Fibroblast of pulmonary artery (primary cell): Measurements from ENCODE around the gene PAX7.

Experiments used
- DNase-seq: peaks from one replicate; pipeline ENCODE4 v3.0.0-alpha.2; 2010; ENCODE audit warnings: low read depth
- H3K4me3 ChIP-seq: replicated peaks from 2 replicates; pipeline ENCODE4 v1.5.1; 2011; ENCODE audit warnings: low read depth, mild to moderate bottlenecking, control low read depth, low read length, moderate library complexity
- CTCF ChIP-seq: IDR thresholded peaks from 2 replicates; pipeline ENCODE4 v1.5.1; 2011; ENCODE audit warnings: mild to moderate bottlenecking, control low read depth, low read length, inconsistent platforms; ENCODE audit errors: missing control alignments

Gene PAX7

GRCh38 chr1:18735224-18735997, 104.8 kb downstream of the PAX7 start:
- no peak for TF ChIP-seq CTCF
- no peak overlapping the region for H3K4me3 ChIP-seq
- DNase-seq = no peak

GRCh38 chr1:18736958-18737357, 106.3 kb downstream of the PAX7 start:
- no peak for DNase-seq
- no peak for TF ChIP-seq CTCF
- no peak overlapping the region for H3K4me3 ChIP-seq

- DNase-seq = no peak
- TF ChIP-seq CTCF = no peak
- H3K4me3 ChIP-seq = no peak overlapping the region
These were observed 107.5 kb downstream of the PAX7 start for GRCh38 chr1:18738126-18738525.

GRCh38 chr1:18738617-18739016, 108.0 kb downstream of the PAX7 start:
- DNase-seq = no peak
- TF ChIP-seq CTCF = no peak

GRCh38 chr1:18739408-18739807, 108.8 kb downstream of the PAX7 start:
- H3K4me3 ChIP-seq = no peak overlapping the region
- no peak for TF ChIP-seq CTCF
- no peak for DNase-seq

More at GRCh38 chr1:18738617-18739016, 108.0 kb downstream of the PAX7 start:
- no peak overlapping the region for H3K4me3 ChIP-seq

GRCh38 chr1:18739897-18740296, 109.3 kb downstream of the PAX7 start:
- no peak for TF ChIP-seq CTCF
- no peak overlapping the region for H3K4me3 ChIP-seq
- DNase-seq = no peak

GRCh38 chr1:18740617-18741016, 110.0 kb downstream of the PAX7 start:
- no peak for DNase-seq
- no peak for TF ChIP-seq CTCF
- no peak overlapping the region for H3K4me3 ChIP-seq
